Measurements from ENCODE around the gene TTF1. TPM values are rescaled to one million over a fixed set of nuclear protein-coding genes. Genes with fewer than 3 reads are reported as not detected.
A peak's percentile ranks its signal among the peaks of the same experiment; 100 is the strongest.

The TTF1 gene, protein sequence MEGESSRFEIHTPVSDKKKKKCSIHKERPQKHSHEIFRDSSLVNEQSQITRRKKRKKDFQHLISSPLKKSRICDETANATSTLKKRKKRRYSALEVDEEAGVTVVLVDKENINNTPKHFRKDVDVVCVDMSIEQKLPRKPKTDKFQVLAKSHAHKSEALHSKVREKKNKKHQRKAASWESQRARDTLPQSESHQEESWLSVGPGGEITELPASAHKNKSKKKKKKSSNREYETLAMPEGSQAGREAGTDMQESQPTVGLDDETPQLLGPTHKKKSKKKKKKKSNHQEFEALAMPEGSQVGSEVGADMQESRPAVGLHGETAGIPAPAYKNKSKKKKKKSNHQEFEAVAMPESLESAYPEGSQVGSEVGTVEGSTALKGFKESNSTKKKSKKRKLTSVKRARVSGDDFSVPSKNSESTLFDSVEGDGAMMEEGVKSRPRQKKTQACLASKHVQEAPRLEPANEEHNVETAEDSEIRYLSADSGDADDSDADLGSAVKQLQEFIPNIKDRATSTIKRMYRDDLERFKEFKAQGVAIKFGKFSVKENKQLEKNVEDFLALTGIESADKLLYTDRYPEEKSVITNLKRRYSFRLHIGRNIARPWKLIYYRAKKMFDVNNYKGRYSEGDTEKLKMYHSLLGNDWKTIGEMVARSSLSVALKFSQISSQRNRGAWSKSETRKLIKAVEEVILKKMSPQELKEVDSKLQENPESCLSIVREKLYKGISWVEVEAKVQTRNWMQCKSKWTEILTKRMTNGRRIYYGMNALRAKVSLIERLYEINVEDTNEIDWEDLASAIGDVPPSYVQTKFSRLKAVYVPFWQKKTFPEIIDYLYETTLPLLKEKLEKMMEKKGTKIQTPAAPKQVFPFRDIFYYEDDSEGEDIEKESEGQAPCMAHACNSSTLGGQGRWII
- total RNA-seq (2011; cell fraction: chromatin; rRNA removed; ENCODE audit: low replicate concordance), result 7.8 and 26.1 TPM in 2 replicates
- total RNA-seq (2011; cell fraction: nucleolus; rRNA removed), result 4.6 and 4.8 TPM in 2 replicates
- 5.7 and 6.5 TPM in 2 replicates for total RNA-seq (2011; cell fraction: nucleoplasm; rRNA removed)
- 11.1 and 16.3 TPM in 2 replicates for total RNA-seq (2014; rRNA removed)
- 17.7 and 20.0 TPM in 2 replicates for total RNA-seq (2014; rRNA removed; fragmentation: Illumina TruSeq; extraction: Trizol)
- 15.8 and 18.5 TPM in 2 replicates for total RNA-seq (2015; rRNA removed; fragmentation: Illumina TruSeq; extraction: Trizol)
- 12.0 and 13.3 TPM in 2 replicates for total RNA-seq (2021)
- polyA plus RNA-seq (2011; rRNA removed), result 9.0 and 15.0 TPM in 2 replicates
- 3.9 and 5.0 TPM in 2 replicates for polyA plus RNA-seq (2011; cell fraction: cytosol; rRNA removed)
- 3.1 and 3.7 TPM in 2 replicates for polyA plus RNA-seq (2011; cell fraction: nucleus; rRNA removed)
- 11.0 and 14.5 TPM in 2 replicates for polyA plus RNA-seq (2012)
- 16.2 and 17.4 TPM in 2 replicates for polyA plus RNA-seq (2014; fragmentation: Illumina TruSeq; extraction: Trizol)
- 10 to 100 TPM in 1 of 2 experiments, 1 to 10 TPM in 1; 9.0 to 12.4 TPM for polyA plus RNA-seq (2014; fragmentation: Nextera tagmentation; extraction: Ambion mirVana)
- 15.8 and 19.4 TPM in 2 replicates for polyA plus RNA-seq (2014; rRNA removed)
- polyA minus RNA-seq (2011; rRNA and poly(A)+ RNA removed), result 11.7 and 11.8 TPM in 2 replicates
- 3.5 and 4.3 TPM in 2 replicates for polyA minus RNA-seq (2011; cell fraction: cytosol; rRNA and poly(A)+ RNA removed)
- 4.2 and 6.6 TPM in 2 replicates for polyA minus RNA-seq (2011; cell fraction: nucleus; rRNA and poly(A)+ RNA removed)
- Bru-seq, nascent RNA, result percentile 73 among the genes with signal in this experiment
- percentile 76 among the genes with signal in this experiment for BruChase-seq, experiment 1, labeled RNA remaining after a 2-hour chase
- percentile 77 among the genes with signal in this experiment for BruChase-seq, experiment 2, labeled RNA remaining after a 6-hour chase
- long read RNA-seq, experiment 1, transcript TTF1-203 (10 exons, 1,780 nt), result minor isoform, 5 of 60 reads
- long read RNA-seq, experiment 1, transcript TTF1-201 (11 exons, 3,052 nt), result major isoform, 7 of 60 reads
- long read RNA-seq, experiment 1, partial matches to known transcripts, result 27 of 60 reads
- long read RNA-seq, experiment 1, other reads (novel, unspliced or antisense), result 21 of 60 reads
- long read RNA-seq, experiment 2, partial matches to known transcripts, result 6 of 13 reads
- long read RNA-seq, experiment 2, other reads (novel, unspliced or antisense), result 4 of 13 reads
- long read RNA-seq, experiment 3, partial matches to known transcripts, result 9 of 13 reads
- long read RNA-seq, experiment 3, other reads (novel, unspliced or antisense), result 4 of 13 reads

GRCh38 chr9:132406554-132407122 is at the start of gene TTF1:
TSS of gene TTF1 (minus strand) at chr9:132406840. CDS start at chr9:132402821, 4,019 bp downstream.
- CTCF ChIA-PET (ENCODE audit: low intra/inter-chr PET ratio), result interaction anchor here (0.5 kb wide), 1 partner anchor 94 kb away, joined by 3 read pairs; no protein-coding TSS in a partner anchor
- no peaks in the 10 kb centered on the region for H3K27me3 ChIP-seq (ENCODE audit: control insufficient read depth in 2 of 2, insufficient read depth in 2 of 2, low read length in 2 of 2)
- no TSS peak for BruUV-seq (replicated peaks)
- DNase-seq (ENCODE audit: extremely low read depth in 1 of 4, low spot score in 3 of 4) (peak; percentile 93 to 95 (median 94)), ATAC-seq (peak; percentile 94), FAIRE-seq (peak; percentile 91)
- intact Hi-C loops (cut with micrococcal nuclease), result no loop called here
- H3K4me2 ChIP-seq (ENCODE audit: insufficient read depth, low read length), result peak within 1 kb of the TSS; percentile 92
- 0 out of 2 replicates have a peak, but pooled peaks cover 3% of the 10 kb centered on the region for H4K20me1 ChIP-seq (replicated peaks; ENCODE audit: control insufficient read depth, insufficient read depth, low read length)
- peaks cover 13 to 24% of the 10 kb centered on the region in 2 experiments; a peak in 4 of 5 replicates for H3K4me1 ChIP-seq (replicated peaks in 1 of 2; ENCODE audit: control insufficient read depth in 2 of 2, insufficient read depth in 2 of 2, low read length in 2 of 2)
- H3K36me3 ChIP-seq (ENCODE audit: control insufficient read depth, insufficient read depth, low read length), result peaks cover 18% of the 10 kb centered on the region; the same call in 1 of the 3 replicates
- peak within 1 kb of the TSS; percentile 56; the same call in 2 of the 3 replicates for H3K27ac ChIP-seq (ENCODE audit: extremely low read depth, low read depth, low read length)
- H3K9me3 ChIP-seq (replicated peaks; ENCODE audit: control insufficient read depth, insufficient read depth, low read depth, low read length), result no peaks in the 10 kb centered on the region
- H2AFZ ChIP-seq (ENCODE audit: low read depth, low read length), result peak within 1 kb of the TSS; percentile 96
- no peaks in the 10 kb centered on the region for H3K9me1 ChIP-seq (ENCODE audit: control insufficient read depth, insufficient read depth, low read length)
- in situ Hi-C loops (cut with MboI), result no loop called here
- peak within 1 kb of the TSS; percentile 64 for H3K4me3 ChIP-seq
- H3K9ac ChIP-seq (ENCODE audit: insufficient read depth in 1 of 2, low read depth in 2 of 2, low read length in 2 of 2), result peak within 1 kb of the TSS; percentile 72 to 92
- H3K79me2 ChIP-seq (ENCODE audit: control insufficient read depth, insufficient read depth, low read length), result peaks cover 17% of the 10 kb centered on the region
- POLR2A ChIA-PET, result no interaction called here
- 4% methylated on average over 29 of the region's 33 CpGs for WGBS (ENCODE audit: insufficient coverage, low coverage, missing lambda C conversion rate)
- TF ChIP-seq GTF2A2 (tag; IDR thresholded peaks at IDR 0.05), result no peak
- TF ChIP-seq EP400 (IDR thresholded peaks at IDR 0.05), result peak; percentile 80; the same call in 1 of the 2 replicates
- no peak for TF ChIP-seq ZNF41 (CRISPR knock-in tag; conservative IDR thresholded peaks at IDR 0.05)
- TF ChIP-seq ZC3H11A (IDR thresholded peaks at IDR 0.05; ENCODE audit: low read depth, low read length), result no peak
- TF ChIP-seq VEZF1 (CRISPR knock-in tag; IDR thresholded peaks at IDR 0.05), result peak; percentile 60; the same call in 1 of the 2 replicates
- TF ChIP-seq FOSL1 (tag; conservative IDR thresholded peaks at IDR 0.05), result 0 out of 2 replicates have a peak, but pooled peaks have one; percentile 24
- TF ChIP-seq, protein P1, sequence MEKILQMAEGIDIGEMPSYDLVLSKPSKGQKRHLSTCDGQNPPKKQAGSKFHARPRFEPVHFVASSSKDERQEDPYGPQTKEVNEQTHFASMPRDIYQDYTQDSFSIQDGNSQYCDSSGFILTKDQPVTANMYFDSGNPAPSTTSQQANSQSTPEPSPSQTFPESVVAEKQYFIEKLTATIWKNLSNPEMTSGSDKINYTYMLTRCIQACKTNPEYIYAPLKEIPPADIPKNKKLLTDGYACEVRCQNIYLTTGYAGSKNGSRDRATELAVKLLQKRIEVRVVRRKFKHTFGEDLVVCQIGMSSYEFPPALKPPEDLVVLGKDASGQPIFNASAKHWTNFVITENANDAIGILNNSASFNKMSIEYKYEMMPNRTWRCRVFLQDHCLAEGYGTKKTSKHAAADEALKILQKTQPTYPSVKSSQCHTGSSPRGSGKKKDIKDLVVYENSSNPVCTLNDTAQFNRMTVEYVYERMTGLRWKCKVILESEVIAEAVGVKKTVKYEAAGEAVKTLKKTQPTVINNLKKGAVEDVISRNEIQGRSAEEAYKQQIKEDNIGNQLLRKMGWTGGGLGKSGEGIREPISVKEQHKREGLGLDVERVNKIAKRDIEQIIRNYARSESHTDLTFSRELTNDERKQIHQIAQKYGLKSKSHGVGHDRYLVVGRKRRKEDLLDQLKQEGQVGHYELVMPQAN (IDR thresholded peaks at IDR 0.05; ENCODE audit: borderline replicate concordance), result peak; percentile 96; the same call in 1 of the 2 replicates

Data from K562 (cell line).